ENCODE measurements around the gene PRDM4. TPM values are rescaled to one million over a fixed set of nuclear protein-coding genes. Genes with fewer than 3 reads are reported as not detected.

PRDM4 gene
- total and polyA plus RNA-seq, 2 donors (not counting 3 experiments of a cell fraction or from before 2014, with no cell fraction given): 25.6 to 36.8 TPM

GRCh38 chr12:107788281-107788680, 27.3 kb upstream of the PRDM4 start:
- H3K36me3 ChIP-seq (ENCODE audit: control insufficient read depth in 2 of 2, extremely low read depth in 1 of 2, insufficient read depth in 2 of 2, low read length in 2 of 2): no peaks in the 10 kb centered on the region
- H3K79me2 ChIP-seq (ENCODE audit: control insufficient read depth, insufficient read depth, low read length): no peaks in the 10 kb centered on the region
- no peak overlapping the region for H3K27ac ChIP-seq (ENCODE audit: insufficient read depth, low read depth, low read length)
- H3K9me1 ChIP-seq (replicated peaks; ENCODE audit: control insufficient read depth, extremely low read depth, insufficient read depth, low read length): no peaks in the 10 kb centered on the region
- H3K9ac ChIP-seq (replicated peaks; ENCODE audit: extremely low read depth, insufficient read depth, low read length): no peak overlapping the region
- ChIA-PET CTCF (no interaction called here), POLR2A (no interaction called here)
- TF ChIP-seq JUN (IDR thresholded peaks at IDR 0.05; ENCODE audit: borderline replicate concordance, insufficient read depth, insufficient read length, low read depth) (no peak), POLR2A (IDR thresholded peaks at IDR 0.05; ENCODE audit: low read depth, low read length) (no peak), POLR2AphosphoS5 (IDR thresholded peaks at IDR 0.05; ENCODE audit: insufficient read depth, low read depth, low read length) (no peak), CTCF (IDR thresholded peaks at IDR 0.05; ENCODE audit: extremely low read depth in 1 of 2, insufficient read depth in 1 of 2, low read depth in 1 of 2, low read length in 2 of 2) (no peak)
- intact Hi-C loops (cut with micrococcal nuclease): no loop called here
- FAIRE-seq: no peak
- no peak overlapping the region for H2AFZ ChIP-seq (ENCODE audit: low read depth, low read length)
- H3K4me3 ChIP-seq (replicated peaks in 1 of 3; ENCODE audit: insufficient read depth in 1 of 3, low read depth in 1 of 3, low read length in 3 of 3): no peak overlapping the region
- no peak overlapping the region for H3K4me2 ChIP-seq (ENCODE audit: insufficient read depth, low read length)
- H3K4me1 ChIP-seq (ENCODE audit: control insufficient read depth, extremely low read depth, insufficient read depth, low read length): no peaks in the 10 kb centered on the region
- no peak for DNase-seq (ENCODE audit: low read depth, low spot score)
- H3K9me3 ChIP-seq (replicated peaks; ENCODE audit: control insufficient read depth, insufficient read depth, low read length): no peaks in the 10 kb centered on the region
- dilution Hi-C loops (cut with MboI; ENCODE audit: extremely low pct_ligation_motif_present, low sequenced_read_pairs): no loop called here
- no peaks in the 10 kb centered on the region for H4K20me1 ChIP-seq (replicated peaks; ENCODE audit: control insufficient read depth, extremely low read depth, insufficient read depth, low read length)
- no peaks in the 10 kb centered on the region for H3K27me3 ChIP-seq (ENCODE audit: control insufficient read depth in 2 of 2, insufficient read depth in 2 of 2, low read length in 2 of 2)
- BruUV-seq (replicated peaks): no TSS peak

GRCh38 chr12:107783406-107784376, 22.8 kb upstream of the PRDM4 start:
- BruUV-seq (replicated peaks): no TSS peak
- no peak for DNase-seq (ENCODE audit: low read depth, low spot score)
- no peak for FAIRE-seq
- no peak overlapping the region for H3K27ac ChIP-seq (ENCODE audit: insufficient read depth, low read depth, low read length)
- no peaks in the 10 kb centered on the region for H3K4me1 ChIP-seq (ENCODE audit: control insufficient read depth, extremely low read depth, insufficient read depth, low read length)
- no peaks in the 10 kb centered on the region for H3K9me1 ChIP-seq (replicated peaks; ENCODE audit: control insufficient read depth, extremely low read depth, insufficient read depth, low read length)
- H3K4me3 ChIP-seq (replicated peaks in 1 of 3; ENCODE audit: insufficient read depth in 1 of 3, low read depth in 1 of 3, low read length in 3 of 3): no peak overlapping the region
- no peak overlapping the region for H3K9ac ChIP-seq (replicated peaks; ENCODE audit: extremely low read depth, insufficient read depth, low read length)
- ChIA-PET POLR2A (no interaction called here), CTCF (no interaction called here)
- H3K4me2 ChIP-seq (ENCODE audit: insufficient read depth, low read length): no peak overlapping the region
- H3K79me2 ChIP-seq (ENCODE audit: control insufficient read depth, insufficient read depth, low read length): no peaks in the 10 kb centered on the region
- H3K27me3 ChIP-seq (ENCODE audit: control insufficient read depth in 2 of 2, insufficient read depth in 2 of 2, low read length in 2 of 2): no peaks in the 10 kb centered on the region
- intact Hi-C loops (cut with micrococcal nuclease) (no loop called here), dilution Hi-C loops (cut with MboI; ENCODE audit: extremely low pct_ligation_motif_present, low sequenced_read_pairs) (no loop called here)
- H4K20me1 ChIP-seq (replicated peaks; ENCODE audit: control insufficient read depth, extremely low read depth, insufficient read depth, low read length): no peaks in the 10 kb centered on the region
- no peak overlapping the region for H2AFZ ChIP-seq (ENCODE audit: low read depth, low read length)
- no peak for TF ChIP-seq JUN (IDR thresholded peaks at IDR 0.05; ENCODE audit: borderline replicate concordance, insufficient read depth, insufficient read length, low read depth)
- no peak for TF ChIP-seq FOS (IDR thresholded peaks at IDR 0.05; ENCODE audit: borderline replicate concordance, insufficient read depth, low read length)
- no peak for TF ChIP-seq POLR2A (IDR thresholded peaks at IDR 0.05; ENCODE audit: low read depth, low read length)
- TF ChIP-seq CTCF (IDR thresholded peaks at IDR 0.05; ENCODE audit: extremely low read depth in 1 of 2, insufficient read depth in 1 of 2, low read depth in 1 of 2, low read length in 2 of 2): no peak
- TF ChIP-seq MYC (IDR thresholded peaks at IDR 0.05; ENCODE audit: low read depth, low read length): no peak
- no peak for TF ChIP-seq POLR2AphosphoS5 (IDR thresholded peaks at IDR 0.05; ENCODE audit: insufficient read depth, low read depth, low read length)
- H3K9me3 ChIP-seq (replicated peaks; ENCODE audit: control insufficient read depth, insufficient read depth, low read length): no peaks in the 10 kb centered on the region
- no peaks in the 10 kb centered on the region for H3K36me3 ChIP-seq (ENCODE audit: control insufficient read depth in 2 of 2, extremely low read depth in 1 of 2, insufficient read depth in 2 of 2, low read length in 2 of 2)
